GM13976 (cell line): ENCODE results near the gene FAAP20.

Experiments
- DNase-seq: peaks from one replicate; pipeline ENCODE4 v3.0.0; 2012; ENCODE audit warnings: low spot score
- CTCF ChIP-seq: IDR thresholded peaks from 2 replicates; pipeline ENCODE4 v1.5.1; 2012; ENCODE audit warnings: borderline replicate concordance, mild to moderate bottlenecking; ENCODE audit not compliant: insufficient read depth; ENCODE audit errors: extremely low read depth, missing control alignments, control extremely low read depth
- in situ Hi-C: fragments of 300-500 bp; cut with MboI; formaldehyde crosslinking; loops from one replicate; pipeline ENCODE4 v1.12.0; 2022; ENCODE audit warnings: low sequenced_read_pairs, mixed read lengths, inconsistent platforms; ENCODE audit not compliant: unreplicated experiment

The FAAP20 gene

GRCh38 chr1:2215329-2215728 is 20.8 kb upstream of the FAAP20 start:
- in situ Hi-C loops: no loop called here
- DNase-seq: no peak
- TF ChIP-seq CTCF: no peak

GRCh38 chr1:2214541-2215241 is 20.1 kb upstream of the FAAP20 start:
- in situ Hi-C loops: no loop called here
- no peak for DNase-seq
- no peak for TF ChIP-seq CTCF

- in situ Hi-C loops: no loop called here
- TF ChIP-seq CTCF: no peak
These were observed 19.3 kb upstream of the FAAP20 start for GRCh38 chr1:2213576-2214505.

GRCh38 chr1:2212532-2213491 is 18.2 kb upstream of the FAAP20 start:
- in situ Hi-C loops: no loop called here
- TF ChIP-seq CTCF: no peak
- DNase-seq: peak; percentile 65

More at GRCh38 chr1:2213576-2214505, 19.3 kb upstream of the FAAP20 start:
- DNase-seq: no peak

GRCh38 chr1:2212274-2212531 is 17.6 kb upstream of the FAAP20 start:
- no peak for TF ChIP-seq CTCF
- no peak for DNase-seq
- in situ Hi-C loops: no loop called here

GRCh38 chr1:2210786-2211185 is 16.2 kb upstream of the FAAP20 start:
- in situ Hi-C loops: no loop called here
- DNase-seq: no peak
- TF ChIP-seq CTCF: no peak
